Measurements from ENCODE around the gene SEPTIN6.

GRCh38 chrX:119708936-119709335 is 16.0 kb upstream of the SEPTIN6 start:
- no peak for TF ChIP-seq CTCF (IDR thresholded peaks at IDR 0.05; ENCODE audit: low read length)
- no peak for TF ChIP-seq EZH2 (IDR thresholded peaks at IDR 0.05; ENCODE audit: borderline replicate concordance, low read length)
